Measurements from ENCODE around the gene MIGA1. TPM values are rescaled to one million over a fixed set of nuclear protein-coding genes. Genes with fewer than 3 reads are reported as not detected.

The MIGA1 gene
- total RNA-seq, 1 donor from 2014 or later, result 9.7 TPM

DNA sequence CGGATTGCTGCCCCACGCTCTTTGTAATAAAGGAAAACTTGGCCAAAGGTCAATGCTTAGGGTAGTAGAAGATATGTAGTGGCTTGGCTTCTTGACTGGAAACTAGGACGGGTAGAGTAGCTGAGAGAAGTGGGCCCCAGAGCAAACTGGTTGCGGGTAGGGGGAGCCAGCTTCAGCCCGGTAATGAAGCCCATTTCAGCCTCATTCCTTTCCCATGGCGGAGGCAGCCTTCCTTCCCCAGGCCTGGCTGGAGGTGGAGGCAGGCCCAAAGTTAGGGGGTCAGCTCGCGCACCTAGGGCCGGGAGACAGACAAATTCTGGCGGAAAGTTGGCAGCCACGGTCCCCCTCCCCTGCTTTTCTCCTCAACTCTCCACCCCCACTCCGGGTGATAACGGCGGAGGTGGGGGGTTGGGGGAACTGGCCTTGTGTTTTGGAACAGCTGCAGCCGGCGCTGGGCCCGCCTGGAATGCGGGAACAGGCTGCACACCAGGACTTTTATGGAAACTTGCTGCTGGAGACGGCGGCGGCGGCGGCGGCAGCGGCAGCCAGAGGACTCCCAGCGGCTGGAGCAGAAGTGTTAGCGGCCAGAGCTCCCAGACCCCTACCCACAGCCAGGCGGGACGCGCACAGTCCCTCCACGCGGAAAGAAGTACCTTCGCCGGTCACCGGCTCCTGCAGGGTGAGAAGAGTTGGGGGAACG lies 108.8 kb downstream of the MIGA1 start, which contains the start of gene NEXN:
NEXN (plus strand) TSS at position 544 of the 700 bp plus-strand sequence. CDS start 27,483 bp downstream, outside the sequence.
- FAIRE-seq, result no peak
- no peaks in the 10 kb centered on the region for H3K27me3 ChIP-seq (ENCODE audit: control insufficient read depth, insufficient read depth, low read length)
- DNase-seq (ENCODE audit: low read depth), result no peak
- peak within 1 kb of the TSS; percentile 67 for H3K4me3 ChIP-seq (ENCODE audit: low read depth, low read length)
- TF ChIP-seq, protein P1, sequence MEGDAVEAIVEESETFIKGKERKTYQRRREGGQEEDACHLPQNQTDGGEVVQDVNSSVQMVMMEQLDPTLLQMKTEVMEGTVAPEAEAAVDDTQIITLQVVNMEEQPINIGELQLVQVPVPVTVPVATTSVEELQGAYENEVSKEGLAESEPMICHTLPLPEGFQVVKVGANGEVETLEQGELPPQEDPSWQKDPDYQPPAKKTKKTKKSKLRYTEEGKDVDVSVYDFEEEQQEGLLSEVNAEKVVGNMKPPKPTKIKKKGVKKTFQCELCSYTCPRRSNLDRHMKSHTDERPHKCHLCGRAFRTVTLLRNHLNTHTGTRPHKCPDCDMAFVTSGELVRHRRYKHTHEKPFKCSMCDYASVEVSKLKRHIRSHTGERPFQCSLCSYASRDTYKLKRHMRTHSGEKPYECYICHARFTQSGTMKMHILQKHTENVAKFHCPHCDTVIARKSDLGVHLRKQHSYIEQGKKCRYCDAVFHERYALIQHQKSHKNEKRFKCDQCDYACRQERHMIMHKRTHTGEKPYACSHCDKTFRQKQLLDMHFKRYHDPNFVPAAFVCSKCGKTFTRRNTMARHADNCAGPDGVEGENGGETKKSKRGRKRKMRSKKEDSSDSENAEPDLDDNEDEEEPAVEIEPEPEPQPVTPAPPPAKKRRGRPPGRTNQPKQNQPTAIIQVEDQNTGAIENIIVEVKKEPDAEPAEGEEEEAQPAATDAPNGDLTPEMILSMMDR (IDR thresholded peaks at IDR 0.05; ENCODE audit: insufficient read depth, low read length, severe bottlenecking), result no peak
- H3K36me3 ChIP-seq (ENCODE audit: control insufficient read depth, insufficient read depth, low read length), result no peaks in the 10 kb centered on the region

DNA sequence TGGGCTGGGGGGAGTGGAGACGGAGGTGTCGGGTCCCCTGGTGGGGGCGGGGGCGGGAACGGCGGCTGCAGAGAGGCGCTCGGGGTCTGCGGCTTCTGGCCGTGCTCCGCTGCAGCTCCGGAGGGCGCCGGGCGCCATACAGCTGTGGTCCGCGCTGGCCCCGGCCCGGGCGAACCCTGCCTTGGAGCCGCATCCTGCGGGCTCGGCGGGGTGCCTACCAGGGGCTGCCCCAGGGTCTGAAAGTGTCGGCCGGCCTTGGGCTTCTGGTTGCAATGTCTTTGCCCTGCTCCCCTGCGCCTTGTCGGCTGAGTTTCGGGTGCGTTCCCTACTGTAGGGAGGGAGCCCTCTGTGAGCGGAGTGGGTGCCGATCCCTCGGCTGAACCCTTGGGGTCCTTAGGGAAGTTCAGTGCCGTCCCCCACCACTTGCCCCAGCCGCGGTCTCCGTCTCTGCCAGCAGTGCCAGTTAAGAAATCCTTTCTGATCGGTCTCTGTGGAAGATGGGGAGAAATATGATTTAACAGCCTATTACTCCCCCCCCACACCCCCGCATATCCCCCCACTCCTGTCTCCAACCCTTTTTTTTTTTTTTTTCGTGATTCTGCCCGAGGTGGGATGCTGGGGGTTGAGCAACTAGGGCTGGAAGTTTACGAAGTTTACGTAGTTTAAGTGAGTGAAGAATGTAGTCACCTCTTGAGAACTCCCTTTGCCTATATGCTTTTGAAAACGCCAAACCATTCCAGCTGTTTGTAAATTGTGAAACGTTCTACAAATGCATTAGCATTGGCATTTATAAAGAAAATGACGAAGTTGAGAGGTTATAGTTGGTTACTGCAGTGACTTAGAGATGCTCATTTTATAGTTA lies 109.6 kb downstream of the MIGA1 start:
- TF ChIP-seq, protein P1 (IDR thresholded peaks at IDR 0.05; ENCODE audit: insufficient read depth, low read length, severe bottlenecking), result no peak
- no peaks in the 10 kb centered on the region for H3K36me3 ChIP-seq (ENCODE audit: control insufficient read depth, insufficient read depth, low read length)
- peak overlapping the region; percentile 67 for H3K4me3 ChIP-seq (ENCODE audit: low read depth, low read length)
- no peaks in the 10 kb centered on the region for H3K27me3 ChIP-seq (ENCODE audit: control insufficient read depth, insufficient read depth, low read length)
- FAIRE-seq, result no peak
- peak; percentile 59 for DNase-seq (ENCODE audit: low read depth)

DNA sequence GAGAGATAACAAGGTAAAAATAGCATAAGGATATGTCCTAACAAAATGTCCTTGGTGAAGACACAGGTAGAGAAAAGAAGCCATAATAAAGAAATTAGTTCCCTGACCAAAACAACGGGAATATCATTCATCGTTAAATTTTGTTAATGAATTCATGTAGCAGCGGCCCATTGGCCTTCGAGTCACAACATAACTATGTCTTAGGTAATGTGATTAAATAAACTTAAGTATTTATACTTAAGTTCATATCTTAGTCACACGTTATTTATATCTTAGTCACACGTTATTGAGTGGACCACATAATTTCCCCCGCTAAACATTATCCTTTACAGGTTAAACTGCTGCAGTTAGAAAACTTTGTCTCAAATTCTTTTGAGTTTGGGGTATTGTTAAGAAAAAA lies 110.2 kb downstream of the MIGA1 start:
- peak; percentile 91 for DNase-seq (ENCODE audit: low read depth)
- Histone ChIP-seq H3K27me3 (ENCODE audit: control insufficient read depth, insufficient read depth, low read length) (no peaks in the 10 kb centered on the region), H3K4me3 (ENCODE audit: low read depth, low read length) (peak overlapping the region; percentile 67), H3K36me3 (ENCODE audit: control insufficient read depth, insufficient read depth, low read length) (no peaks in the 10 kb centered on the region)
- TF ChIP-seq, protein P1 (IDR thresholded peaks at IDR 0.05; ENCODE audit: insufficient read depth, low read length, severe bottlenecking), result no peak
- FAIRE-seq, result no peak

DNA sequence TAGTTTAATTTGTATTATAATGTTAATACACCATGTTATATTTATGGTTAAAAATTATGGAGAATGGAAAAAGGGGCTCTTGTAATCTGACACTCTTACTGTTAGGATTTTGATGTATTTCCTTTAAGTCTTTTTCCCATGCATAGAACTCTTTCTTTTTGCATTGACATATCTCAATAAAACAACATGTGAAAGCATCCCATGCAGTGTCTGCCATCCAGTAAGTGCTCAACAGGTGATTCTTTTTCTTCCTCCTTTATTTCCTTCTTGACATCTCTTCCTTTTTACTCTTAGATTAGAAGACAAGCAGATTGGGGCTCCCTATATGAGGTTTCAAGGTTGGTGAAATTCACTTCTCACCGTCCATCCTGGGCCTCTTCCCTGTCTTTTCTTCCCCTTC lies 111.8 kb downstream of the MIGA1 start:
- TF ChIP-seq, protein P1 (IDR thresholded peaks at IDR 0.05; ENCODE audit: insufficient read depth, low read length, severe bottlenecking), result no peak
- no peak for FAIRE-seq
- H3K4me3 ChIP-seq (ENCODE audit: low read depth, low read length), result no peak overlapping the region
- no peaks in the 10 kb centered on the region for H3K27me3 ChIP-seq (ENCODE audit: control insufficient read depth, insufficient read depth, low read length)
- H3K36me3 ChIP-seq (ENCODE audit: control insufficient read depth, insufficient read depth, low read length), result no peaks in the 10 kb centered on the region
- DNase-seq (ENCODE audit: low read depth), result no peak

DNA sequence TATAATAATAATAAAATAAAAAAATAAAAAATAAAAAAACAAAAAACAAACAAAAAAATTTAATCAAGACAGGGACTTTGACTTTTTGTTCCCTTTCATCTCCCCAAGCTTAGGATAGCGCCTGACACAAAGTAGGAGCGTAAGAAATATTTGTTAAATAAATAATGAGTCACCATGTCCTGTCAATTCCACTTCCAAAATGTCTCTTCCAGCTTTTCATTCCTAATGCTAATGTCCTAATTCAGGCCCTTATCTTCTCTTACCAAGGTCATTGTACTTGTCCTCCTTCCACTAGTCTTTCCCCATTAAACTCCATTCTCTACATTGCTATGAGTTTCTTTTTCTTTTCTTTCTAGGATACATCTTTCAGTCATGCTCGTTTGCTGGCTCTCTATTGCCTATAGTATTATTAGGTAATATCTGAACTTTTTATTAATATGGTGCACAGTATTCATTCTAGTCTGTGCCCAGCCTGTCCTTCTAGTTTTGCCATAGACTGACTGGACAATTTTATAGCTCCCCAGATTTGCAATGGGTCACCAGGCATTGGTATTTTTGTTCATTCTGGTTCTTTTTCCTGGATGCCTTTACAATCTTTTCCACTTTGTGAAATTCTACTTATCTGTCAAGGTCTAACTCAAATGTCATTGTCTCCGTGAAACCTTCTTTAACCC lies 120.3 kb downstream of the MIGA1 start:
- DNase-seq (ENCODE audit: low read depth), result peak; percentile 25
- Histone ChIP-seq H3K27me3 (ENCODE audit: control insufficient read depth, insufficient read depth, low read length) (no peaks in the 10 kb centered on the region), H3K36me3 (ENCODE audit: control insufficient read depth, insufficient read depth, low read length) (no peaks in the 10 kb centered on the region), H3K4me3 (ENCODE audit: low read depth, low read length) (no peak overlapping the region)
- TF ChIP-seq, protein P1 (IDR thresholded peaks at IDR 0.05; ENCODE audit: insufficient read depth, low read length, severe bottlenecking), result no peak
- no peak for FAIRE-seq
